ENCODE measurements around the gene SH3GL3. TPM values are rescaled to one million over a fixed set of nuclear protein-coding genes. Genes with fewer than 3 reads are reported as not detected.

The SH3GL3 gene
- total and polyA plus RNA-seq, 2 of the 4 experiments (the other 2 are of a cell fraction): not detected

DNA sequence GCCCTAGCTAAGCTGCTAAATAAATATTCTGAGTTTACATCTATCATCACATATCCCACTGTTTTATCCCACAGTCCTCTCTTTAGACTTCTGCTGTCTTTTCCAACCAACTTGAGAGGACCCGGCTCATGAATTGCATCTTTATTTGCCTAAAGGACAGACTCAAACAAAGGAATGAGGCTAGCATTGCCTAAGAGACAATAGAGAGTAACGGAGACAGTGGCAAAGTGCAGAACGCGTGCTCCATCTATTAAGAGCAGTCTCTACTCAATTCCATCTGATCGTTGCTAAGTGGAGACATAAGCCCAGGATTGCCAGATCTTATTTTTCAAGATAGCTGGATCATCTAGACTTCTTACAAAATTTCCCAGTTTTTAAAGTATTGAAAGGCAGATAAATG, 209.1 kb downstream of the SH3GL3 start:
- H3K18ac ChIP-seq (ENCODE audit: low read depth, low read length): no peak overlapping the region
- H3K36me3 ChIP-seq (ENCODE audit: control insufficient read depth, insufficient read depth, low read length): no peaks in the 10 kb centered on the region
- no peak overlapping the region for H4K8ac ChIP-seq (ENCODE audit: low read depth in 2 of 2, low read length in 2 of 2)
- H2AFZ ChIP-seq (replicated peaks; ENCODE audit: low read length, poor library complexity): no peak overlapping the region
- ATAC-seq (ENCODE audit: low read depth) (no peak), DNase-seq (no peak)
- no peak overlapping the region for H2BK15ac ChIP-seq (ENCODE audit: low read depth, low read length)
- H4K5ac ChIP-seq (ENCODE audit: low read depth, low read length): no peak overlapping the region
- no peak overlapping the region for H3K4me2 ChIP-seq (ENCODE audit: low read depth, low read length)
- intact Hi-C loops (cut with micrococcal nuclease): no loop called here
- no peaks in the 10 kb centered on the region for H4K20me1 ChIP-seq (ENCODE audit: insufficient read depth, low read length)
- no peaks in the 10 kb centered on the region for H3K4me1 ChIP-seq (ENCODE audit: control insufficient read depth, insufficient read depth, low read length)
- no peak overlapping the region for H3K4me3 ChIP-seq (ENCODE audit: insufficient read depth, low read depth, low read length)
- H3K27me3 ChIP-seq (ENCODE audit: control insufficient read depth, insufficient read depth, low read length): peaks cover 18% of the 10 kb centered on the region; the same call in 1 of the 2 replicates
- H2BK120ac ChIP-seq (ENCODE audit: low read depth, low read length): no peak overlapping the region
- H2BK5ac ChIP-seq (ENCODE audit: low read depth, low read length, poor library complexity, severe bottlenecking): no peak overlapping the region
- no peak overlapping the region for H4K91ac ChIP-seq (ENCODE audit: insufficient read depth, low read depth, low read length)
- TF ChIP-seq FOS (IDR thresholded peaks at IDR 0.05; ENCODE audit: low read depth, low read length) (no peak), MXI1 (IDR thresholded peaks at IDR 0.05; ENCODE audit: borderline replicate concordance, low read depth, low read length) (no peak), MAFK (IDR thresholded peaks at IDR 0.05; ENCODE audit: low read depth, low read length) (no peak), CHD1 (IDR thresholded peaks at IDR 0.05; ENCODE audit: low read depth, low read length) (no peak), RCOR1 (IDR thresholded peaks at IDR 0.05; ENCODE audit: insufficient replicate concordance, low read length) (no peak), BHLHE40 (IDR thresholded peaks at IDR 0.05; ENCODE audit: low read depth, low read length) (no peak), CEBPB (IDR thresholded peaks at IDR 0.05; ENCODE audit: low read depth, low read length) (no peak), NFE2L2 (IDR thresholded peaks at IDR 0.05; ENCODE audit: low read depth, low read length) (no peak)
- TF ChIP-seq, protein P1, sequence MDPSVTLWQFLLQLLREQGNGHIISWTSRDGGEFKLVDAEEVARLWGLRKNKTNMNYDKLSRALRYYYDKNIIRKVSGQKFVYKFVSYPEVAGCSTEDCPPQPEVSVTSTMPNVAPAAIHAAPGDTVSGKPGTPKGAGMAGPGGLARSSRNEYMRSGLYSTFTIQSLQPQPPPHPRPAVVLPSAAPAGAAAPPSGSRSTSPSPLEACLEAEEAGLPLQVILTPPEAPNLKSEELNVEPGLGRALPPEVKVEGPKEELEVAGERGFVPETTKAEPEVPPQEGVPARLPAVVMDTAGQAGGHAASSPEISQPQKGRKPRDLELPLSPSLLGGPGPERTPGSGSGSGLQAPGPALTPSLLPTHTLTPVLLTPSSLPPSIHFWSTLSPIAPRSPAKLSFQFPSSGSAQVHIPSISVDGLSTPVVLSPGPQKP (IDR thresholded peaks at IDR 0.05; ENCODE audit: borderline replicate concordance, low read depth, low read length): no peak
- TF ChIP-seq, protein P2, sequence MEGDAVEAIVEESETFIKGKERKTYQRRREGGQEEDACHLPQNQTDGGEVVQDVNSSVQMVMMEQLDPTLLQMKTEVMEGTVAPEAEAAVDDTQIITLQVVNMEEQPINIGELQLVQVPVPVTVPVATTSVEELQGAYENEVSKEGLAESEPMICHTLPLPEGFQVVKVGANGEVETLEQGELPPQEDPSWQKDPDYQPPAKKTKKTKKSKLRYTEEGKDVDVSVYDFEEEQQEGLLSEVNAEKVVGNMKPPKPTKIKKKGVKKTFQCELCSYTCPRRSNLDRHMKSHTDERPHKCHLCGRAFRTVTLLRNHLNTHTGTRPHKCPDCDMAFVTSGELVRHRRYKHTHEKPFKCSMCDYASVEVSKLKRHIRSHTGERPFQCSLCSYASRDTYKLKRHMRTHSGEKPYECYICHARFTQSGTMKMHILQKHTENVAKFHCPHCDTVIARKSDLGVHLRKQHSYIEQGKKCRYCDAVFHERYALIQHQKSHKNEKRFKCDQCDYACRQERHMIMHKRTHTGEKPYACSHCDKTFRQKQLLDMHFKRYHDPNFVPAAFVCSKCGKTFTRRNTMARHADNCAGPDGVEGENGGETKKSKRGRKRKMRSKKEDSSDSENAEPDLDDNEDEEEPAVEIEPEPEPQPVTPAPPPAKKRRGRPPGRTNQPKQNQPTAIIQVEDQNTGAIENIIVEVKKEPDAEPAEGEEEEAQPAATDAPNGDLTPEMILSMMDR (conservative IDR thresholded peaks at IDR 0.05; ENCODE audit: low read depth, low read length): no peak
- no peak overlapping the region for H2AK5ac ChIP-seq (ENCODE audit: low read depth, low read length)
- H3K9me1 ChIP-seq (ENCODE audit: insufficient read depth, low read length): no peaks in the 10 kb centered on the region
- no peak overlapping the region for H3K14ac ChIP-seq (replicated peaks; ENCODE audit: low read depth, low read length)
- dilution Hi-C loops (cut with HindIII; ENCODE audit: low sequenced_read_pairs, unreplicated experiment): no loop called here
- no peaks in the 10 kb centered on the region for H3K79me1 ChIP-seq (ENCODE audit: low read depth in 1 of 2, low read length in 2 of 2)
- H3K23ac ChIP-seq (ENCODE audit: low read depth, low read length): no peak overlapping the region
- H3K4ac ChIP-seq (ENCODE audit: low read depth, low read length): no peak overlapping the region
- in situ Hi-C loops (cut with MboI; ENCODE audit: low sequenced_read_pairs): no loop called here
- H3K9ac ChIP-seq (ENCODE audit: low read depth, low read length): no peak overlapping the region
- H2BK20ac ChIP-seq (ENCODE audit: low read depth, low read length): no peak overlapping the region
- H3K9me3 ChIP-seq (ENCODE audit: control insufficient read depth, insufficient read depth, low read length): peaks cover 11% of the 10 kb centered on the region
- H3K27ac ChIP-seq (ENCODE audit: insufficient read depth, low read length): no peak overlapping the region
- no TSS peak for BruUV-seq (replicated peaks)
- no peak overlapping the region for H3K56ac ChIP-seq (ENCODE audit: extremely low read depth, insufficient read depth, low read length)
- no CpG with 5 or more reads among the region's 5 CpGs for WGBS, 2 experiments (ENCODE audit: extremely low coverage in 2 of 2, insufficient read length in 1 of 2)
- CTCF ChIA-PET: no interaction called here
- POLR2A ChIA-PET (ENCODE audit: unreplicated experiment): no interaction called here
- no peak overlapping the region for H2AK9ac ChIP-seq (replicated peaks; ENCODE audit: low read depth, low read length, poor library complexity)
